ENCODE data around the gene ARRDC5. TPM values are rescaled to one million over a fixed set of nuclear protein-coding genes. Genes with fewer than 3 reads are reported as not detected.

Gene ARRDC5
- total RNA-seq, 1 experiment from 2014 or later, result not detected

GRCh38 chr19:4871711-4872110 is 31.0 kb downstream of the ARRDC5 start:
- peaks cover 7 to 12% of the 10 kb centered on the region in 2 experiments for H3K4me1 Mint-ChIP-seq
- no peak overlapping the region for H3K14ac ChIP-seq (ENCODE audit: insufficient read depth, low read length)
- H2AK5ac ChIP-seq (ENCODE audit: insufficient read length, low read length), result no peak overlapping the region
- H3K23me2 ChIP-seq (ENCODE audit: insufficient read length, low read depth, low read length, poor library complexity, severe bottlenecking), result no peaks in the 10 kb centered on the region
- no peak for DNase-seq
- no peak overlapping the region for H3K9ac ChIP-seq (ENCODE audit: extremely low read depth, insufficient read length, low read length)
- no peak overlapping the region for H3K4me3 Mint-ChIP-seq
- H3K27ac ChIP-seq (ENCODE audit: insufficient read length, low read depth, low read length), result no peak overlapping the region
- peaks cover 0 to 6% of the 10 kb centered on the region in 2 experiments; a peak in 1 of 5 replicates for H3K9me3 Mint-ChIP-seq
- no peaks in the 10 kb centered on the region for H3K9me3 ChIP-seq (ENCODE audit: control insufficient read depth, low read depth, low read length)
- no peak overlapping the region for H3K23ac ChIP-seq (ENCODE audit: insufficient read length, low read depth, low read length)
- H3K79me2 ChIP-seq (ENCODE audit: insufficient read depth, low read length), result no peaks in the 10 kb centered on the region
- H3K56ac ChIP-seq (ENCODE audit: insufficient read length, low read depth, low read length), result no peak overlapping the region
- WGBS (ENCODE audit: extremely low coverage, insufficient read length, low lambda C conversion rate), result no CpG with 5 or more reads among the region's 6 CpGs
- H3K79me1 ChIP-seq (ENCODE audit: insufficient read depth, low read depth, low read length, poor library complexity, severe bottlenecking), result no peaks in the 10 kb centered on the region
- H2BK20ac ChIP-seq (ENCODE audit: low read depth, low read length, poor library complexity, severe bottlenecking), result no peak overlapping the region
- no peak overlapping the region for H3K4me2 ChIP-seq (ENCODE audit: insufficient read depth, insufficient read length, low read length)
- no peak overlapping the region for H4K8ac ChIP-seq (replicated peaks; ENCODE audit: insufficient read length, low read depth, low read length)
- no peaks in the 10 kb centered on the region; the same call in 1 of the 2 replicates for H3K27me3 Mint-ChIP-seq (ENCODE audit: low read depth)
- H4K91ac ChIP-seq (ENCODE audit: insufficient read length, low read depth, low read length), result no peak overlapping the region
- H2AFZ ChIP-seq (ENCODE audit: low read length), result no peak overlapping the region
- no peaks in the 10 kb centered on the region for H3K4me1 ChIP-seq (ENCODE audit: insufficient read depth, low read length)
- H2BK12ac ChIP-seq (ENCODE audit: insufficient read length, low read depth, low read length), result no peak overlapping the region
- no peaks in the 10 kb centered on the region for H3K27me3 ChIP-seq (ENCODE audit: insufficient read depth, low read length)
- no peak overlapping the region for H2BK15ac ChIP-seq (ENCODE audit: low read depth, low read length)
- no peak overlapping the region for H2BK120ac ChIP-seq (ENCODE audit: low read depth, low read length, poor library complexity, severe bottlenecking)
- no peak overlapping the region for H3K27ac Mint-ChIP-seq
- H3K18ac ChIP-seq (ENCODE audit: insufficient read length, low read depth, low read length), result no peak overlapping the region
- H4K5ac ChIP-seq (ENCODE audit: insufficient read length, low read depth, low read length), result no peak overlapping the region
- no peak for TF ChIP-seq CTCF (conservative IDR thresholded peaks at IDR 0.05)
- no peaks in the 10 kb centered on the region; a peak in 1 of 7 replicates for H3K36me3 Mint-ChIP-seq (ENCODE audit: insufficient read depth in 1 of 3, low read depth in 3 of 3)
- H3K4ac ChIP-seq (ENCODE audit: low read depth, low read length), result no peak overlapping the region
- no peak overlapping the region for H3T11ph ChIP-seq (ENCODE audit: low read length)
- no peak overlapping the region for H2BK5ac ChIP-seq (ENCODE audit: insufficient read length, low read length)
- H4K20me1 ChIP-seq (ENCODE audit: control insufficient read depth, insufficient read depth, insufficient read length), result no peaks in the 10 kb centered on the region

All from H9 (cell line).